Body of pancreas (tissue), 4 donors: ENCODE data around the gene ERBB4. TPM values are rescaled to one million over a fixed set of nuclear protein-coding genes. Genes with fewer than 3 reads are reported as not detected.
A peak's percentile ranks its signal among the peaks of the same experiment; 100 is the strongest.

Source experiments
- ATAC-seq: fragments of 150-250 bp; one replicate; pipeline ENCODE4 v1.9.1; 2016
- DNase-seq, 4 donors: peaks; one replicate each; pipeline ENCODE4 v3.0.0-alpha.2; 2019
- H3K27ac ChIP-seq, 4 donors: fragments of 200-600 bp; sonication (generic); 1 replicate in 3 of 4; 2 replicates in 1 of 4; pipeline versions ENCODE4 v1.5.1 to v1.6.1; 2016 to 2019; ENCODE audit warnings: mild to moderate bottlenecking in 1 of 4, mixed read lengths in 1 of 4, moderate library complexity in 1 of 4
- H3K27me3 ChIP-seq, 2 donors: fragments of 200-600 bp; sonication (generic); one replicate each; pipeline ENCODE4 v1.6.0; 2016; ENCODE audit warnings: mild to moderate bottlenecking in 1 of 2
- H3K36me3 ChIP-seq, 2 donors: fragments of 200-600 bp; sonication (generic); replicated peaks in 1 of 2; 2 replicates each; pipeline ENCODE4 v1.5.1; 2016; ENCODE audit warnings: low read depth in 2 of 2; ENCODE audit not compliant: insufficient read depth in 1 of 2
- H3K4me1 ChIP-seq: fragments of 200-600 bp; sonication (generic); one replicate; pipeline ENCODE4 v1.6.0; 2016
- H3K4me3 ChIP-seq, 2 donors: fragments of 200-600 bp; sonication (generic); 1 replicate in 1 of 2; 2 replicates in 1 of 2; pipeline ENCODE4 v1.5.1; 2016 to 2019
- H3K9me3 ChIP-seq, 3 donors: fragments of 200-600 bp; sonication (generic); 1 replicate in 2 of 3; 2 replicates in 1 of 3; pipeline ENCODE4 v1.5.1; 2016
- POLR2A ChIP-seq, 3 donors: fragments of 450-650 bp; IDR thresholded peaks; one replicate each; pipeline ENCODE4 v1.6.1; 2016; ENCODE audit warnings: antibody characterized with exemption in 3 of 3, mild to moderate bottlenecking in 2 of 3
- WGBS, 2 donors: methylation state at CpG; one replicate each; pipeline ENCODE4 v1.1.5; 2017; 5-methylcytosine and 5-hydroxymethylcytosine counted together
- intact Hi-C: fragments of 100-400 bp; cut with DNase I; formaldehyde crosslinking; loops from one replicate; pipeline ENCODE4 v1.15.1; 2023
- total RNA-seq, 2 donors: library from RNA; depleted of rRNA; stranded (reverse); fragments of >200 nt; gene quantifications; one replicate each; pipeline ENCODE4 v1.1.0, GENCODE V29; 2016
- TF ChIP-seq, protein P1 (sequence below), 7 experiments: fragments of 450-650 bp in 4 of 7; fragments of 200-600 bp in 3 of 7; sonication (generic) in 3 of 7; IDR thresholded peaks; one replicate each; pipeline ENCODE4 v1.5.1; 2016 to 2019; ENCODE audit warnings: antibody characterized with exemption in 7 of 7

The ERBB4 gene
- total RNA-seq, 2 donors from 2014 or later, result 1.6 to 4.4 TPM

DNA sequence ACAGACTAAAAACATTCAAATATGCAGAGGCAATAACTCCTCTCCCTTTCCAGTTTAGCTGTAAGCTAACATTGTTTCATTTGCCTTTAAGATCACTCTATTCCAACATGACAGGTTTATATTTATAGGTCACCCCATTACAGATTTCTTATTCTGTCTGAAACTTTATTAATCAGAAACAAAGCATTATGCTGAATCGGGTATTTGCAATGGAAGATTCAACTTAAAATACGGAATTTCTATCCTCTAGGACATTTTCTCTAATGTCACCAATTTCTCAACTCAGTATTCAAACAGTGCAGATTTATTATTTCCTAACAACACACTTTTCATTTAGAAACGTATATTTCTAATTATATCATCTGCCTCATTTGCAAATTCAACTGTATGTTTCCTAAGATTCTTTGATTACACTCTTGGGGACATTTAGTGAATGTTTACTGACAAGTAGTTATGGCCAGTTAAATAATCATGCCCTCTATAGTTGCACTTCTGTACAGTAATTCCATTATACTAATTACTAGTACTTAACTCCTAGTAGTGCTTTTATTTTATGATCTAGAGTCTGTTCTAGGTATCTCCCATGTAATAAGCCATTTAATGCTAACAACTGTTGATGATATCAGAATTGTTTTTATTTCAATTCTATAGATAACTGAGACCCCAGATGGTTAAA, 358.1 kb downstream of the ERBB4 start:
- TF ChIP-seq, protein P1, sequence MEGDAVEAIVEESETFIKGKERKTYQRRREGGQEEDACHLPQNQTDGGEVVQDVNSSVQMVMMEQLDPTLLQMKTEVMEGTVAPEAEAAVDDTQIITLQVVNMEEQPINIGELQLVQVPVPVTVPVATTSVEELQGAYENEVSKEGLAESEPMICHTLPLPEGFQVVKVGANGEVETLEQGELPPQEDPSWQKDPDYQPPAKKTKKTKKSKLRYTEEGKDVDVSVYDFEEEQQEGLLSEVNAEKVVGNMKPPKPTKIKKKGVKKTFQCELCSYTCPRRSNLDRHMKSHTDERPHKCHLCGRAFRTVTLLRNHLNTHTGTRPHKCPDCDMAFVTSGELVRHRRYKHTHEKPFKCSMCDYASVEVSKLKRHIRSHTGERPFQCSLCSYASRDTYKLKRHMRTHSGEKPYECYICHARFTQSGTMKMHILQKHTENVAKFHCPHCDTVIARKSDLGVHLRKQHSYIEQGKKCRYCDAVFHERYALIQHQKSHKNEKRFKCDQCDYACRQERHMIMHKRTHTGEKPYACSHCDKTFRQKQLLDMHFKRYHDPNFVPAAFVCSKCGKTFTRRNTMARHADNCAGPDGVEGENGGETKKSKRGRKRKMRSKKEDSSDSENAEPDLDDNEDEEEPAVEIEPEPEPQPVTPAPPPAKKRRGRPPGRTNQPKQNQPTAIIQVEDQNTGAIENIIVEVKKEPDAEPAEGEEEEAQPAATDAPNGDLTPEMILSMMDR (IDR thresholded peaks at IDR 0.05), result no peak
- no peak for TF ChIP-seq POLR2A (IDR thresholded peaks at IDR 0.05)
- intact Hi-C loops, result no loop called here
- WGBS, 2 donors, result 68 to 70% methylated on average over 3 of the region's 3 CpGs
- no peak overlapping the region for H3K27ac ChIP-seq
- no peaks in the 10 kb centered on the region for H3K4me1 ChIP-seq
- no peak for ATAC-seq
- no peaks in the 10 kb centered on the region for H3K27me3 ChIP-seq
- H3K36me3 ChIP-seq, result no peaks in the 10 kb centered on the region
- no peak overlapping the region for H3K4me3 ChIP-seq
- H3K9me3 ChIP-seq, result no peaks in the 10 kb centered on the region
- DNase-seq, result no peak

DNA sequence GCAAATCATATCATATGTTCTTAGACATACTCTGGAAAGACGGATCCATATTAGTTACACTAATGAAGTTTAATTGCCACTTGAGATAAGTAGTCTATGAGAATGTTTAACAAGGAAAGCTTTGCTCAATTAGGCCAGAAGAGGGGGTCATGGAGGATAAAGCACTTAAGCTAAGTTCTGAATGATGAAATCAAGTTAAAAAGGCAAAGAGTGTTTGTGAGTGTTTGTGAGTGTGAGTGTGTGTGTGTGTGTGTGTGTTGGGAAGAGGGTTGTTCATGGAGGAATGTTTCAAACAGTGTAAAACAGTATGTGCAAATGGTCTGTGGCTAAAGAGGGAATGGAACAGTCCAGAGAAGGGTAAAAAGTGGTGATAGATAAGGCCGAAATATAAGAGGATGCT, 360.9 kb downstream of the ERBB4 start:
- ATAC-seq (no peak), DNase-seq (no peak)
- intact Hi-C loops, result no loop called here
- Histone ChIP-seq H3K9me3 (no peaks in the 10 kb centered on the region), H3K36me3 (no peaks in the 10 kb centered on the region), H3K27me3 (no peaks in the 10 kb centered on the region), H3K4me3 (no peak overlapping the region), H3K4me1 (no peaks in the 10 kb centered on the region), H3K27ac (no peak overlapping the region)
- WGBS, 2 donors, result 41 to 45% methylated on average over 2 of the region's 2 CpGs
- TF ChIP-seq POLR2A (IDR thresholded peaks at IDR 0.05), result no peak
- TF ChIP-seq, protein P1 (IDR thresholded peaks at IDR 0.05), result peak in 1 of 7 experiments; percentile 4

DNA sequence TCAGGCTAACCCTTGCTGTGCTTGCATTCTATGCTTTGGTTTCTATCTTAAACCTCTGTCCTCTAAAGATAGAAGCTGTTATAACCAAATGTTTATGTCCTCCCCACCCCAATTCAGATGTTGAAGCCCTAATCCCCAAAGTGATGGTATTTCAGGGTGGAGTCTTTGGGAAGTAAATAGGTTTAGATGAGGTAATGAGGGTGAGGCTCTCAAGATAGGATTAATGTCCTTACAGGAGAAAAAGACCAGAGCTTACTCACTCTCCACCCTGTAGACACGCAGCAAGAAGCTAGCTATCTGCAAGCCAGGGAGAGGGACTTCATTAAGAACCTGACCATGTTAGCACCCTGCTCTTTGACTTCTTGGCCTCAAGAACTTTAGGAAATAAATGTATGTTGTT, 362.5 kb downstream of the ERBB4 start:
- H3K27ac ChIP-seq, result no peak overlapping the region
- ATAC-seq (no peak), DNase-seq (no peak)
- WGBS, 2 donors, result 86 to 90% methylated on average over 1 of the region's 1 CpG
- H3K4me3 ChIP-seq, result no peak overlapping the region
- H3K9me3 ChIP-seq, result no peaks in the 10 kb centered on the region
- H3K36me3 ChIP-seq, result no peaks in the 10 kb centered on the region
- no peaks in the 10 kb centered on the region for H3K27me3 ChIP-seq
- H3K4me1 ChIP-seq, result no peaks in the 10 kb centered on the region
- intact Hi-C loops, result no loop called here
- no peak for TF ChIP-seq POLR2A (IDR thresholded peaks at IDR 0.05)

DNA sequence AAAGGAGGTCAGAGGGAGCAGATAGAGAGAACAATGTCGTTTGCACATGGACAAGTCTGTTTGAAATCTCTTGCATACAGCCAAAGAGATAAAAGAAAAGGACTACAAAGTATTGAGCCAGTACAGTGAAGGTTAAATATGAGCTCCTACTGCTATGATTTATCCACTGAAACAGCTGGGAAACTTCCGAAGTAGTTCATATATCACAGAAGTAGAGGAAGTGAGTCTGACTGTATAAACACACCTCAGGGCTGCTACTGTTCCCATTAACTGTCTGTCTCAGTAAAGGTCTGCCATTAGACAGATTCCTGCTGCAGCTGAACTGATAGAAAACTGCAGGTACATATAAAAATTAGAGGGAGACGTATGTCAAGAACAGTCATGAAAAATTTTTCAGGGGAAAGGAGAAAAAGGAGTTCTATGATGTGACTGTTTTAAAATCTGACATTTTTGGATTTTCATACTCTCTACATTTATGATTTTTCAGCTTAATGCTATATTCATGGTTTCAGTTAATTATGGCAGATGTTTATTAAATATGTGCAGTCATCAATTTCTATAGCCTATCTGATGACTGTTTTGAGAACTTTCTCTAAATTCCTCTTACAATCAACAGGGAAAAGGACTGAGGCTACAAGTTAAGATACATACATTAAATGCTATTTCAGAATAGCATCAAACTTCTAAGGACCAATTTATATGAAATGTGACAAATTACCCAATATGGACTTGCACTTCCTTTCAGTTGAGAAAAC, 364.7 kb downstream of the ERBB4 start:
- ATAC-seq, result no peak
- no peak for TF ChIP-seq POLR2A (IDR thresholded peaks at IDR 0.05)
- TF ChIP-seq, protein P1 (IDR thresholded peaks at IDR 0.05), result no peak

GRCh38 chr2:212173331-212173730, 365.3 kb downstream of the ERBB4 start:
- ATAC-seq, result no peak
- Histone ChIP-seq H3K36me3 (no peaks in the 10 kb centered on the region), H3K27me3 (no peaks in the 10 kb centered on the region), H3K4me1 (no peaks in the 10 kb centered on the region), H3K4me3 (no peak overlapping the region), H3K27ac (no peak overlapping the region), H3K9me3 (peaks cover 0 to 8% (median 0%) of the 10 kb centered on the region in 3 donors)
- WGBS, 2 donors, result 29 to 74% methylated on average over 1 of the region's 1 CpG
- intact Hi-C loops, result no loop called here
- DNase-seq, result no peak
- TF ChIP-seq, protein P1 (IDR thresholded peaks at IDR 0.05), result no peak
- no peak for TF ChIP-seq POLR2A (IDR thresholded peaks at IDR 0.05)

More for the DNA sequence above, 364.7 kb downstream of the ERBB4 start:
- H3K27ac ChIP-seq, result no peak overlapping the region
- H3K4me3 ChIP-seq, result no peak overlapping the region
- 14 to 35% methylated on average over 3 of the region's 3 CpGs for WGBS, 2 donors
- H3K4me1 ChIP-seq, result no peaks in the 10 kb centered on the region
- H3K36me3 ChIP-seq, result no peaks in the 10 kb centered on the region
- H3K9me3 ChIP-seq, result peaks cover 0 to 8% (median 0%) of the 10 kb centered on the region in 3 donors
- intact Hi-C loops, result no loop called here
- DNase-seq, result no peak
- H3K27me3 ChIP-seq, result no peaks in the 10 kb centered on the region
